ENCODE results near the gene TRMT2A.

The TRMT2A gene

DNA sequence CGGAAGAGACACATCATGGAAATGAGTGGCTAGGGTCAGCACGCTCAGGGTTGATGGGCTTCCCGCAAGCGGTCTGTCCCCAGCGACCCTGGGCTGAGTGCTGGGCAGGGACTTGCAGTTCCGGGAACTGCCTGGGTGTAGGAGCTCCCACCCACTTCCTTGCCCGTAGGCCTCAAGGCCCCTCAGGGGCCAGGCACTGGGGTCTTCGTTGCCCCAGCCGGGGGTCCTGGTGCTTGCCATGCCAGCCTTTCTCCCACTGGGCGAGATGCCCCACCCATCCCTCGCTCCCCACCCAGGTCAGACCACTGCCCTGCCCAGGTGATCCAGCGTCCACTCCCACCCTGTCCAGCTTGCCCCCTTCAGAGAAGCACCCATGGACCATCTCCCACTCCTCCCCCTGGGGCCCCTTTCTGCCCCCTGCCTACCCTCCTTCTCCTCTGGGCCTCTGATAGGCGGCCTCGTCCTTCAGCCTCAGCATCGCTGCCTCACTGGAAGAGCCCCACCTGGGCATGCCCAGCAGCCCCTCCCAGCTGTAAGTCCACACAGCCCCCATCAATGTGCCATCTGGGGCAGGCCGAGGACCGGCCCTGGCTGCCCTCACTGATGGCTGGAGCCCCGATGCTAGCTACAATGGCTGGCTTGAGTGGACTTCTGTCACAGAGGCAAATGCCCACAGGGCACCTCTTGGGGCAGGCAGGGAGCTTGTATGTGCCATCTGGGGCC, 54.8 kb downstream of the TRMT2A start:
- TF ChIP-seq, protein P1, sequence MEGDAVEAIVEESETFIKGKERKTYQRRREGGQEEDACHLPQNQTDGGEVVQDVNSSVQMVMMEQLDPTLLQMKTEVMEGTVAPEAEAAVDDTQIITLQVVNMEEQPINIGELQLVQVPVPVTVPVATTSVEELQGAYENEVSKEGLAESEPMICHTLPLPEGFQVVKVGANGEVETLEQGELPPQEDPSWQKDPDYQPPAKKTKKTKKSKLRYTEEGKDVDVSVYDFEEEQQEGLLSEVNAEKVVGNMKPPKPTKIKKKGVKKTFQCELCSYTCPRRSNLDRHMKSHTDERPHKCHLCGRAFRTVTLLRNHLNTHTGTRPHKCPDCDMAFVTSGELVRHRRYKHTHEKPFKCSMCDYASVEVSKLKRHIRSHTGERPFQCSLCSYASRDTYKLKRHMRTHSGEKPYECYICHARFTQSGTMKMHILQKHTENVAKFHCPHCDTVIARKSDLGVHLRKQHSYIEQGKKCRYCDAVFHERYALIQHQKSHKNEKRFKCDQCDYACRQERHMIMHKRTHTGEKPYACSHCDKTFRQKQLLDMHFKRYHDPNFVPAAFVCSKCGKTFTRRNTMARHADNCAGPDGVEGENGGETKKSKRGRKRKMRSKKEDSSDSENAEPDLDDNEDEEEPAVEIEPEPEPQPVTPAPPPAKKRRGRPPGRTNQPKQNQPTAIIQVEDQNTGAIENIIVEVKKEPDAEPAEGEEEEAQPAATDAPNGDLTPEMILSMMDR (IDR thresholded peaks at IDR 0.05; ENCODE audit: extremely low read depth, insufficient read depth, missing control alignments), result no peak
- in situ Hi-C loops (cut with MboI; ENCODE audit: low pct_unique_long_range_greater_than_20kb, low sequenced_read_pairs, unreplicated experiment), result no loop called here
- no peak for DNase-seq (ENCODE audit: low spot score)

Data from GM13977 (cell line).